ENCODE measurements around the gene DLG1. TPM values are rescaled to one million over a fixed set of nuclear protein-coding genes. Genes with fewer than 3 reads are reported as not detected.

Gene DLG1
- total RNA-seq, 1 experiment from 2014 or later: 127 TPM

GRCh38 chr3:197137751-197138150, 160.7 kb downstream of the DLG1 start:
- Mint-ChIP-seq H3K27ac (ENCODE audit: unreplicated experiment) (no peak overlapping the region), H3K36me3 (ENCODE audit: insufficient read depth, unreplicated experiment) (peaks cover 33% of the 10 kb centered on the region), H3K9me3 (ENCODE audit: low read depth, unreplicated experiment) (peaks cover 3% of the 10 kb centered on the region), H3K4me1 (ENCODE audit: low read depth, unreplicated experiment) (no peaks in the 10 kb centered on the region), H3K27me3 (ENCODE audit: unreplicated experiment) (no peaks in the 10 kb centered on the region), H3K4me3 (ENCODE audit: low read depth, unreplicated experiment) (no peak overlapping the region)
- TF ChIP-seq, protein P1, sequence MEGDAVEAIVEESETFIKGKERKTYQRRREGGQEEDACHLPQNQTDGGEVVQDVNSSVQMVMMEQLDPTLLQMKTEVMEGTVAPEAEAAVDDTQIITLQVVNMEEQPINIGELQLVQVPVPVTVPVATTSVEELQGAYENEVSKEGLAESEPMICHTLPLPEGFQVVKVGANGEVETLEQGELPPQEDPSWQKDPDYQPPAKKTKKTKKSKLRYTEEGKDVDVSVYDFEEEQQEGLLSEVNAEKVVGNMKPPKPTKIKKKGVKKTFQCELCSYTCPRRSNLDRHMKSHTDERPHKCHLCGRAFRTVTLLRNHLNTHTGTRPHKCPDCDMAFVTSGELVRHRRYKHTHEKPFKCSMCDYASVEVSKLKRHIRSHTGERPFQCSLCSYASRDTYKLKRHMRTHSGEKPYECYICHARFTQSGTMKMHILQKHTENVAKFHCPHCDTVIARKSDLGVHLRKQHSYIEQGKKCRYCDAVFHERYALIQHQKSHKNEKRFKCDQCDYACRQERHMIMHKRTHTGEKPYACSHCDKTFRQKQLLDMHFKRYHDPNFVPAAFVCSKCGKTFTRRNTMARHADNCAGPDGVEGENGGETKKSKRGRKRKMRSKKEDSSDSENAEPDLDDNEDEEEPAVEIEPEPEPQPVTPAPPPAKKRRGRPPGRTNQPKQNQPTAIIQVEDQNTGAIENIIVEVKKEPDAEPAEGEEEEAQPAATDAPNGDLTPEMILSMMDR (IDR thresholded peaks at IDR 0.05; ENCODE audit: unreplicated experiment): no peak
- CTCF ChIA-PET: no interaction called here
- BruUV-seq (replicated peaks): no TSS peak
- intact Hi-C loops (cut with micrococcal nuclease; ENCODE audit: unreplicated experiment): no loop called here
- no peak for DNase-seq

DNA sequence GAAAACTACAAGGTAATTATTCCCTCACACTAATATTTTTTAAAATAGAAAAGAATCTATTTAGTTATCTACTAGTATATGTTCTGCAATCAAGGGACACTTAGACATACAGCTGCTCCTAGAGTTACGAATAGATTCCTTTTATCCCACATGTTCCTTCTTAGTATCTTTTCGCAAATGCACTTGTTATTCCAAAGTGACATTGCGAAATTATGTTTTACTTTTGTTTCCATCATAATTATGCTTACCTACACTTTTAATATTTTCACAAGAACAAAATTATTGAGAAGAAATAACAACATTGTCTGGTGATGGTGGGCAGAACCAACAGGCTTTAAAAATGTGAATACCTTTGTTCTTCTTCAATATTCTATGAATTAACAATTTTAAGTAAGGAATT, 161.7 kb downstream of the DLG1 start:
- Mint-ChIP-seq H3K36me3 (ENCODE audit: insufficient read depth, unreplicated experiment) (peaks cover 38% of the 10 kb centered on the region), H3K27ac (ENCODE audit: unreplicated experiment) (no peak overlapping the region), H3K4me1 (ENCODE audit: low read depth, unreplicated experiment) (no peaks in the 10 kb centered on the region), H3K27me3 (ENCODE audit: unreplicated experiment) (no peaks in the 10 kb centered on the region), H3K9me3 (ENCODE audit: low read depth, unreplicated experiment) (peaks cover 3% of the 10 kb centered on the region), H3K4me3 (ENCODE audit: low read depth, unreplicated experiment) (no peak overlapping the region)
- TF ChIP-seq, protein P1 (IDR thresholded peaks at IDR 0.05; ENCODE audit: unreplicated experiment): no peak
- intact Hi-C loops (cut with micrococcal nuclease; ENCODE audit: unreplicated experiment): no loop called here
- no peak for DNase-seq
- no TSS peak for BruUV-seq (replicated peaks)
- CTCF ChIA-PET: no interaction called here

DNA sequence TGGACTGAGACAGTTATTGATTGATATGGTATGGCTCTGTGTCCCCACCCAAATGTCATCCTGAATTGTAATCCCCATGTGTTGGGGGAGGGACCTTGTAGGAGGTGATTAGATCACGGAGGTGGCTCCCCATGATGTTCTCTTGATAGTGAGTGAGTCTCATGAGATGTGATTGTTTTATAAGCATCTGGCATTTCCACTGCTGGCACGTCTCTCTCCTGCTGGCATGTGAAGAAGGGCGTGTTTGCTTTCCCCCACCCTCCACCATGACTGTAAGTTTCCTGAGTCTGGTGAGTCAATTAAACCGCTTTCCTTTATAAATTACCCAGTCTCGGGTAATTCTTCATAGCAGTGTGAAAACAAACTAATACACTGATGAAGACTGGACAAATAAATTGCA, 163.2 kb downstream of the DLG1 start:
- peaks cover 39% of the 10 kb centered on the region for H3K36me3 Mint-ChIP-seq (ENCODE audit: insufficient read depth, unreplicated experiment)
- CTCF ChIA-PET: interaction anchor here (0.5 kb wide), 1 partner anchor 678 kb away, joined by 5 read pairs; no protein-coding TSS in a partner anchor

DNA sequence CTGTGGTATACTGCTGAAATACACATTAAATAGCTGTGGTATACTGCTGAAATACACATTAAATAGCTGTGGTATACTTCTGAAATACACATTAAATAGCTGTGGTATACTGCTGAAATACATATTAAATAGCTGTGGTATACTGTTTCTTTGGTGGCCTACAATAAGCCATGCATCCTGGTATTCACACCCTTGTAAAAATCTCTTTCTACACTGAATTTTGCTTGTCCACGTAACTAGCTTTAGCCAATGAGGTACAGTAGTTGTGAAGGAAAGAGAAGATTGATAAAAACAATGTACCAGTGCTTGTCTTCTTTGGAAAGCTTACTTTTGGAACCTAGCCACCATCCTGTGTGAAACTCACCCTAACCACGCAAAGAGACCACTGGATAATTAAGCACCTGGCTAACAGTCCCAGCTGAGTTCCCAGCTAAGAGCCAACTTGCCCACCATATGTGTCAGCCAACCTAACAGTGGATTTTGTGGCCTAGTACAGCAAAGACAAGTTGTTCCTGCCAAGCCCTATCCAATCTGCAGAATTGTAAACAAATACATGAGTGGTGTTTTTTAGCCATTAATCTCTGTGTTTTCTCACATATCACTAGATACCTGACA, 165.4 kb downstream of the DLG1 start:
- Mint-ChIP-seq H3K36me3 (ENCODE audit: insufficient read depth, unreplicated experiment) (peaks cover 39% of the 10 kb centered on the region), H3K4me3 (ENCODE audit: low read depth, unreplicated experiment) (no peak overlapping the region), H3K27me3 (ENCODE audit: unreplicated experiment) (no peaks in the 10 kb centered on the region), H3K9me3 (ENCODE audit: low read depth, unreplicated experiment) (peaks cover 3% of the 10 kb centered on the region), H3K27ac (ENCODE audit: unreplicated experiment) (no peak overlapping the region), H3K4me1 (ENCODE audit: low read depth, unreplicated experiment) (no peaks in the 10 kb centered on the region)
- intact Hi-C loops (cut with micrococcal nuclease; ENCODE audit: unreplicated experiment): no loop called here
- TF ChIP-seq, protein P1 (IDR thresholded peaks at IDR 0.05; ENCODE audit: unreplicated experiment): no peak
- no TSS peak for BruUV-seq (replicated peaks)
- DNase-seq: no peak
- CTCF ChIA-PET: no interaction called here

More for the DNA sequence above, 163.2 kb downstream of the DLG1 start:
- TF ChIP-seq, protein P1 (IDR thresholded peaks at IDR 0.05; ENCODE audit: unreplicated experiment): no peak
- Mint-ChIP-seq H3K4me3 (ENCODE audit: low read depth, unreplicated experiment) (no peak overlapping the region), H3K27ac (ENCODE audit: unreplicated experiment) (no peak overlapping the region), H3K27me3 (ENCODE audit: unreplicated experiment) (no peaks in the 10 kb centered on the region), H3K9me3 (ENCODE audit: low read depth, unreplicated experiment) (peaks cover 3% of the 10 kb centered on the region), H3K4me1 (ENCODE audit: low read depth, unreplicated experiment) (no peaks in the 10 kb centered on the region)
- no peak for DNase-seq
- no TSS peak for BruUV-seq (replicated peaks)
- intact Hi-C loops (cut with micrococcal nuclease; ENCODE audit: unreplicated experiment): no loop called here

Measured in Calu3 (cell line).